IMR-90 (cell line): Measurements from ENCODE around the gene LENG1. TPM values are rescaled to one million over a fixed set of nuclear protein-coding genes. Genes with fewer than 3 reads are reported as not detected.

Source experiments
- ATAC-seq: fragments of 200-7000 bp; cut with Tn5 transposase; 2 replicates; pipeline ENCODE4 v1.9.1; 2020; ENCODE audit warnings: low read depth, mild to moderate bottlenecking, moderate library complexity
- BruUV-seq: library from RNA; stranded (reverse); fragments of 400-500 nt; replicated peaks from 2 replicates; lab custom pipeline; 2021; lab: Mats Ljungman, UMichigan
- CTCF ChIA-PET: fragments of 300-600 bp; formaldehyde crosslinking; extraction: SDS; loops from one replicate; lab custom pipeline; 2021; ENCODE audit warnings: antibody characterized with exemption; lab: Yijun Ruan, JAX
- POLR2A ChIA-PET: fragments of 300-600 bp; sonication (Branson Sonifier 250); formaldehyde crosslinking; loops from one replicate; lab custom pipeline; 2022; ENCODE audit warnings: antibody characterized with exemption; ENCODE audit not compliant: unreplicated experiment; lab: Charles Lee
- DNase-seq: peaks from one replicate; pipeline ENCODE4 v3.0.0; 2013
- H2AFZ ChIP-seq: replicated peaks from 2 replicates; pipeline ENCODE3; 2013; ENCODE audit warnings: low read length, mild to moderate bottlenecking; ENCODE audit not compliant: poor library complexity
- H2AK5ac ChIP-seq: 2 replicates; pipeline ENCODE4 v1.6.1; 2013; ENCODE audit warnings: low read depth, low read length, inconsistent platforms
- H2AK9ac ChIP-seq: replicated peaks from 2 replicates; pipeline ENCODE3; 2013; ENCODE audit warnings: mild to moderate bottlenecking, low read depth, low read length, moderate library complexity; ENCODE audit not compliant: poor library complexity
- H2BK120ac ChIP-seq: 2 replicates; pipeline ENCODE4 v1.6.1; 2013; ENCODE audit warnings: low read depth, low read length, inconsistent platforms
- H2BK15ac ChIP-seq: 3 replicates; pipeline ENCODE4 v1.6.1; 2013; ENCODE audit warnings: low read depth, low read length, inconsistent platforms
- H2BK20ac ChIP-seq: 2 replicates; pipeline ENCODE4 v1.6.1; 2013; ENCODE audit warnings: low read depth, mild to moderate bottlenecking, inconsistent platforms, low read length, moderate library complexity
- H2BK5ac ChIP-seq: 2 replicates; pipeline ENCODE4 v1.6.1; 2013; ENCODE audit warnings: mild to moderate bottlenecking, low read depth, low read length, inconsistent platforms; ENCODE audit not compliant: poor library complexity, severe bottlenecking
- H3K14ac ChIP-seq: replicated peaks from 2 replicates; pipeline ENCODE4 v1.6.1; 2013; ENCODE audit warnings: low read depth, low read length, inconsistent platforms
- H3K18ac ChIP-seq: 2 replicates; pipeline ENCODE4 v1.6.1; 2013; ENCODE audit warnings: low read depth, low read length, control low read depth
- H3K23ac ChIP-seq: 2 replicates; pipeline ENCODE4 v1.6.1; 2013; ENCODE audit warnings: low read depth, low read length, inconsistent platforms
- H3K27ac ChIP-seq: 2 replicates; pipeline ENCODE4 v1.5.1; 2013; ENCODE audit warnings: mild to moderate bottlenecking, control low read depth, low read length; ENCODE audit not compliant: insufficient read depth
- H3K27me3 ChIP-seq: 2 replicates; pipeline ENCODE4 v1.6.1; 2013; ENCODE audit warnings: low read length; ENCODE audit not compliant: control insufficient read depth, insufficient read depth
- H3K36me3 ChIP-seq: 2 replicates; pipeline ENCODE4 v1.6.1; 2013; ENCODE audit warnings: low read length, mixed read lengths; ENCODE audit not compliant: control insufficient read depth, insufficient read depth
- H3K4ac ChIP-seq: 2 replicates; pipeline ENCODE4 v1.6.1; 2013; ENCODE audit warnings: low read depth, low read length, inconsistent platforms
- H3K4me1 ChIP-seq: 2 replicates; pipeline ENCODE4 v1.6.1; 2013; ENCODE audit warnings: low read length, mixed read lengths; ENCODE audit not compliant: control insufficient read depth, insufficient read depth
- H3K4me2 ChIP-seq: 2 replicates; pipeline ENCODE4 v1.6.1; 2013; ENCODE audit warnings: low read depth, mild to moderate bottlenecking, control low read depth, low read length, moderate library complexity
- H3K4me3 ChIP-seq: 2 replicates; pipeline ENCODE4 v1.5.1; 2013; ENCODE audit warnings: low read depth, mild to moderate bottlenecking, control low read depth, low read length, moderate library complexity; ENCODE audit not compliant: insufficient read depth
- H3K56ac ChIP-seq: 2 replicates; pipeline ENCODE4 v1.6.1; 2013; ENCODE audit warnings: low read length, inconsistent platforms; ENCODE audit not compliant: insufficient read depth; ENCODE audit errors: extremely low read depth
- H3K79me1 ChIP-seq, 2 experiments: 2 replicates each; pipeline ENCODE4 v1.6.1; 2013; ENCODE audit warnings: low read length in 2 of 2, inconsistent platforms in 1 of 2, low read depth in 1 of 2
- H3K9ac ChIP-seq: 2 replicates; pipeline ENCODE4 v1.6.1; 2013; ENCODE audit warnings: low read depth, low read length, control low read depth
- H3K9me1 ChIP-seq: 2 replicates; pipeline ENCODE4 v1.6.1; 2013; ENCODE audit warnings: low read length, inconsistent platforms; ENCODE audit not compliant: insufficient read depth
- H3K9me3 ChIP-seq: 2 replicates; pipeline ENCODE4 v1.6.1; 2013; ENCODE audit warnings: low read length; ENCODE audit not compliant: control insufficient read depth, insufficient read depth
- H4K20me1 ChIP-seq: 2 replicates; pipeline ENCODE4 v1.6.1; 2013; ENCODE audit warnings: low read length, inconsistent platforms; ENCODE audit not compliant: insufficient read depth
- H4K5ac ChIP-seq: 2 replicates; pipeline ENCODE4 v1.6.1; 2013; ENCODE audit warnings: mild to moderate bottlenecking, low read depth, low read length, control low read depth
- H4K8ac ChIP-seq, 2 experiments: 2 replicates each; pipeline ENCODE4 v1.6.1; 2013; ENCODE audit warnings: low read depth in 2 of 2, low read length in 2 of 2, control low read depth in 1 of 2, inconsistent platforms in 1 of 2
- H4K91ac ChIP-seq: 2 replicates; pipeline ENCODE4 v1.6.1; 2013; ENCODE audit warnings: low read depth, low read length, inconsistent platforms; ENCODE audit not compliant: insufficient read depth
- BHLHE40 ChIP-seq: fragments of 150-350 bp; IDR thresholded peaks from 2 replicates; pipeline ENCODE4 v1.6.1; 2016; ENCODE audit warnings: mild to moderate bottlenecking, low read depth, low read length
- CEBPB ChIP-seq: IDR thresholded peaks from 2 replicates; pipeline ENCODE4 v1.6.1; 2012; ENCODE audit warnings: low read depth, low read length, improper control_type of control experiment
- CHD1 ChIP-seq: IDR thresholded peaks from 2 replicates; pipeline ENCODE4 v1.6.1; 2012; ENCODE audit warnings: low read depth, low read length, improper control_type of control experiment
- CTCF ChIP-seq: conservative IDR thresholded peaks from 2 replicates; pipeline ENCODE4 v1.5.1; 2012; ENCODE audit warnings: mild to moderate bottlenecking, low read depth, low read length, improper control_type of control experiment
- FOS ChIP-seq: fragments of 150-350 bp; IDR thresholded peaks from 2 replicates; pipeline ENCODE4 v1.6.1; 2016; ENCODE audit warnings: low read depth, low read length
- MAFK ChIP-seq: IDR thresholded peaks from 2 replicates; pipeline ENCODE4 v1.6.1; 2012; ENCODE audit warnings: low read depth, low read length, improper control_type of control experiment
- MAZ ChIP-seq: IDR thresholded peaks from 2 replicates; pipeline ENCODE4 v1.6.1; 2012; ENCODE audit warnings: low read depth, mild to moderate bottlenecking, low read length, improper control_type of control experiment, moderate library complexity, borderline replicate concordance
- MXI1 ChIP-seq: IDR thresholded peaks from 2 replicates; pipeline ENCODE4 v1.6.1; 2012; ENCODE audit warnings: low read depth, mild to moderate bottlenecking, low read length, moderate library complexity, borderline replicate concordance
- NFE2L2 ChIP-seq: fragments of 150-350 bp; IDR thresholded peaks from 2 replicates; pipeline ENCODE4 v1.6.1; 2016; ENCODE audit warnings: low read depth, mild to moderate bottlenecking, low read length
- POLR2A ChIP-seq: IDR thresholded peaks from 2 replicates; pipeline ENCODE4 v1.6.1; 2012; ENCODE audit warnings: mild to moderate bottlenecking, low read depth, low read length
- RCOR1 ChIP-seq: IDR thresholded peaks from 2 replicates; pipeline ENCODE4 v1.6.1; 2012; ENCODE audit warnings: mild to moderate bottlenecking, low read length, improper control_type of control experiment; ENCODE audit not compliant: insufficient replicate concordance
- RFX5 ChIP-seq: IDR thresholded peaks from 2 replicates; pipeline ENCODE4 v1.8.0; 2012; ENCODE audit warnings: low read depth, mild to moderate bottlenecking, low read length, moderate library complexity
- SMC3 ChIP-seq: fragments of 150-350 bp; IDR thresholded peaks from 2 replicates; pipeline ENCODE4 v1.6.1; 2016; ENCODE audit warnings: low read depth, mild to moderate bottlenecking, antibody characterized with exemption, low read length, moderate library complexity
- USF2 ChIP-seq: fragments of 150-350 bp; IDR thresholded peaks from 2 replicates; pipeline ENCODE4 v1.6.1; 2017; ENCODE audit warnings: mild to moderate bottlenecking, antibody characterized with exemption, low read length, low read depth
- whole genome bisulfite sequencing, 2 experiments: methylation state at CpG; one replicate each; pipeline versions ENCODE4 v1.1.5 to v1.1.7; 2013; ENCODE audit warnings: missing lambda C conversion rate in 2 of 2; ENCODE audit not compliant: insufficient read length in 1 of 2; ENCODE audit errors: extremely low coverage in 2 of 2; 5-methylcytosine and 5-hydroxymethylcytosine counted together
- dilution Hi-C: fragments of 300-500 bp; cut with HindIII; formaldehyde crosslinking; loops from one replicate; pipeline ENCODE4 v1.14.3; 2018; ENCODE audit warnings: low sequenced_read_pairs; ENCODE audit not compliant: unreplicated experiment
- in situ Hi-C: fragments of 300-500 bp; cut with MboI; formaldehyde crosslinking; loops from 3 replicates; pipeline ENCODE4 v1.14.3; 2019; ENCODE audit warnings: low sequenced_read_pairs, inconsistent platforms, mixed read lengths
- intact Hi-C: fragments of 100-400 bp; cut with micrococcal nuclease; formaldehyde crosslinking; loops from 2 replicates; pipeline ENCODE4 v1.10.0; 2022
- polyA plus RNA-seq, 3 experiments: library from polyadenylated mRNA; depleted of rRNA; stranded (reverse); fragments of >200 nt; gene quantifications; 2 replicates each; pipeline ENCODE4 v1.2.3, GENCODE V29; 2012; ENCODE audit warnings: low replicate concordance in 1 of 3
- total RNA-seq: library from RNA; depleted of rRNA; stranded (reverse); fragments of >200 nt; gene quantifications from 2 replicates; pipeline ENCODE4 v1.2.3, GENCODE V29; 2012

LENG1 gene
- total and polyA plus RNA-seq, 2 of the 4 experiments (the other 2 are of a cell fraction): 2.7 to 5.3 TPM

- H4K5ac ChIP-seq: peak within 1 kb of the TSS; percentile 83
- H2AK9ac ChIP-seq: peak within 1 kb of the TSS; percentile 97
- peak within 1 kb of the TSS; percentile 95 for H2AK5ac ChIP-seq
- H3K9ac ChIP-seq: peak within 1 kb of the TSS; percentile 94
- intact Hi-C loops (loop anchor here (1.0 to 2.0 kb wide), 2 partner anchors 21 to 116 kb away; partner anchors contain the start of gene CNOT3), in situ Hi-C loops (loop anchor here (25.0 kb wide), 1 partner anchor 347 kb away; the partner anchor contains the start of genes CDC42EP5 and LENG9), dilution Hi-C loops (no loop called here)
- peak within 1 kb of the TSS; percentile 76 for H3K18ac ChIP-seq
- peaks cover 6% of the 10 kb centered on the region for H3K4me1 ChIP-seq
- no peaks in the 10 kb centered on the region for H4K20me1 ChIP-seq
- peak within 1 kb of the TSS; percentile 94 for H3K27ac ChIP-seq
- DNase-seq (peak; percentile 98), ATAC-seq (peak; percentile 97)
- peak within 1 kb of the TSS; percentile 83 for H2BK120ac ChIP-seq
- peak within 1 kb of the TSS; percentile 98 for H3K4me2 ChIP-seq
- H3K27me3 ChIP-seq: no peaks in the 10 kb centered on the region
- 0% methylated on average over 23 of the region's 60 CpGs; no CpG with 5 or more reads in 1 of the 2 experiments for WGBS, 2 experiments
- peak within 1 kb of the TSS; percentile 47; the same call in 1 of the 2 replicates for H2BK20ac ChIP-seq
- peak within 1 kb of the TSS; percentile 58; the same call in 1 of the 3 replicates for H2BK15ac ChIP-seq
- peak within 1 kb of the TSS; percentile 91 for H3K23ac ChIP-seq
- peak within 1 kb of the TSS; percentile 91 for H3K4ac ChIP-seq
- H4K8ac ChIP-seq: peak within 1 kb of the TSS; percentile 69 to 98
- peak within 1 kb of the TSS; percentile 95 for H2BK5ac ChIP-seq
- ChIA-PET CTCF (interaction anchor here (0.6 kb wide), 1 partner anchor 366 kb away, joined by 5 read pairs; no protein-coding TSS in a partner anchor), POLR2A (interaction anchor here (1.1 kb wide), 1 partner anchor 22 kb away, joined by 3 read pairs; the partner anchor contains the start of gene CNOT3)
- peaks cover 28 to 58% of the 10 kb centered on the region in 2 experiments for H3K79me1 ChIP-seq
- no peaks in the 10 kb centered on the region for H3K9me1 ChIP-seq
- H4K91ac ChIP-seq: peak within 1 kb of the TSS; percentile 93
- H3K4me3 ChIP-seq: peak within 1 kb of the TSS; percentile 61
- peak within 1 kb of the TSS; percentile 94 for H3K56ac ChIP-seq
- H3K14ac ChIP-seq: peak within 1 kb of the TSS; percentile 97
- no peaks in the 10 kb centered on the region for H3K9me3 ChIP-seq
- no TSS peak for BruUV-seq
- peak within 1 kb of the TSS; percentile 99 for H2AFZ ChIP-seq
- H3K36me3 ChIP-seq: peaks cover 22% of the 10 kb centered on the region
- TF ChIP-seq SMC3 (no peak), FOS (peak; percentile 58; the same call in 1 of the 2 replicates), USF2 (no peak), NFE2L2 (no peak), RFX5 (no peak), MAZ (peak; percentile 75; the same call in 1 of the 2 replicates), RCOR1 (no peak), CHD1 (no peak), CEBPB (no peak), MAFK (no peak), BHLHE40 (no peak; the same call in 1 of the 2 replicates), POLR2A (peak; percentile 68; the same call in 1 of the 2 replicates), CTCF (no peak), MXI1 (peak; percentile 95)
These were observed 44.1 kb downstream of the LENG1 start, which contains the start of the genes PRPF31 and TFPT for GRCh38 chr19:54115109-54116063. Gene PRPF31, plus strand, starts transcription at chr19:54115754. Its CDS starts 2,525 bp downstream, at chr19:54118279. Gene TFPT, minus strand, starts transcription at chr19:54115657. Its CDS starts 388 bp downstream, at chr19:54115269.
